GM12875 (cell line): ENCODE results near the gene CUL9.

Source experiments
- H3K4me3 ChIP-seq: one replicate; pipeline ENCODE4 v1.5.1; 2011; ENCODE audit warnings: low read depth, low read length, control low read depth
- TF ChIP-seq, protein P1 (sequence below): IDR thresholded peaks from 2 replicates; pipeline ENCODE4 v1.5.1; 2011; ENCODE audit warnings: low read depth, mild to moderate bottlenecking, control low read depth, inconsistent platforms, low read length, moderate library complexity, borderline replicate concordance; ENCODE audit not compliant: insufficient read depth

The CUL9 gene

DNA sequence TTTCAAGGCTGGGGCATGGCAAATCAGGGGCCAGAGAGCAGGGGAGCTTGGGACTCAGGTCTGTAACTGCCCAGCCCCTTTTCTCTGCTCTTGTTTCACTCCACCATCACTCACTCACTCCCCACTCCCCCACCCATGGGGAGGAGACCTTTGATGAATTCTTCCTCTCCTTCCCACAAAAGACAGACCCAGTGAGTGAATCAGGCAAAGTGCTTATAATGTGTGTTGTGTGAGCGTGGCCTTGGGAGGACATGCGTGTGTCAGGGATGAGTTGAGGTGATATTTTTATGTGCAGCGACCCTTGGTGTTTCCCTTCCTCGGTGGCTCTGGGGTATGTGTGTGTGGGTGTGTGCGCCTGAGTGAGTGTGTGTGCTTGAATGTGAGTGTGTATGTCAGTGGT lies 1.0 kb upstream of the CUL9 start:
- TF ChIP-seq, protein P1, sequence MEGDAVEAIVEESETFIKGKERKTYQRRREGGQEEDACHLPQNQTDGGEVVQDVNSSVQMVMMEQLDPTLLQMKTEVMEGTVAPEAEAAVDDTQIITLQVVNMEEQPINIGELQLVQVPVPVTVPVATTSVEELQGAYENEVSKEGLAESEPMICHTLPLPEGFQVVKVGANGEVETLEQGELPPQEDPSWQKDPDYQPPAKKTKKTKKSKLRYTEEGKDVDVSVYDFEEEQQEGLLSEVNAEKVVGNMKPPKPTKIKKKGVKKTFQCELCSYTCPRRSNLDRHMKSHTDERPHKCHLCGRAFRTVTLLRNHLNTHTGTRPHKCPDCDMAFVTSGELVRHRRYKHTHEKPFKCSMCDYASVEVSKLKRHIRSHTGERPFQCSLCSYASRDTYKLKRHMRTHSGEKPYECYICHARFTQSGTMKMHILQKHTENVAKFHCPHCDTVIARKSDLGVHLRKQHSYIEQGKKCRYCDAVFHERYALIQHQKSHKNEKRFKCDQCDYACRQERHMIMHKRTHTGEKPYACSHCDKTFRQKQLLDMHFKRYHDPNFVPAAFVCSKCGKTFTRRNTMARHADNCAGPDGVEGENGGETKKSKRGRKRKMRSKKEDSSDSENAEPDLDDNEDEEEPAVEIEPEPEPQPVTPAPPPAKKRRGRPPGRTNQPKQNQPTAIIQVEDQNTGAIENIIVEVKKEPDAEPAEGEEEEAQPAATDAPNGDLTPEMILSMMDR: no peak
- H3K4me3 ChIP-seq: no peak overlapping the region

DNA sequence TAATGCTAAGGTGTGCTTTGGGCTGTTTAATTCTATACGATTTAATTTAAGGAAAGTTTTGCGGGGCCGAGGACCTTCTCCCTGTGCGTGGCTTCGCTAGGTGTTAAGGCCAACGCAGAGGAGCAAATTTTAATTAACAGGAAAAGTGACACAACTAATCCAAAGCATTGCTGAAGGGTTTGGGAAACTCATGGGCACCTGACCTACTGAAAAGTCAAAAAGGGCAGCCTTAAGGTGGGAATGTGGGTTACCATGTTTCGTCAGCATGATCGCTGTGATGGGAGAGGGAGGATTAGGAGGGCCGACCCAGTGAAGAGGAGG lies 415 bp upstream of the CUL9 start:
- peak overlapping the region; percentile 65 for H3K4me3 ChIP-seq
- TF ChIP-seq, protein P1: no peak

GRCh38 chr6:43183441-43183840 lies 1.4 kb downstream of the CUL9 start:
- no peak overlapping the region for H3K4me3 ChIP-seq
- TF ChIP-seq, protein P1: no peak

DNA sequence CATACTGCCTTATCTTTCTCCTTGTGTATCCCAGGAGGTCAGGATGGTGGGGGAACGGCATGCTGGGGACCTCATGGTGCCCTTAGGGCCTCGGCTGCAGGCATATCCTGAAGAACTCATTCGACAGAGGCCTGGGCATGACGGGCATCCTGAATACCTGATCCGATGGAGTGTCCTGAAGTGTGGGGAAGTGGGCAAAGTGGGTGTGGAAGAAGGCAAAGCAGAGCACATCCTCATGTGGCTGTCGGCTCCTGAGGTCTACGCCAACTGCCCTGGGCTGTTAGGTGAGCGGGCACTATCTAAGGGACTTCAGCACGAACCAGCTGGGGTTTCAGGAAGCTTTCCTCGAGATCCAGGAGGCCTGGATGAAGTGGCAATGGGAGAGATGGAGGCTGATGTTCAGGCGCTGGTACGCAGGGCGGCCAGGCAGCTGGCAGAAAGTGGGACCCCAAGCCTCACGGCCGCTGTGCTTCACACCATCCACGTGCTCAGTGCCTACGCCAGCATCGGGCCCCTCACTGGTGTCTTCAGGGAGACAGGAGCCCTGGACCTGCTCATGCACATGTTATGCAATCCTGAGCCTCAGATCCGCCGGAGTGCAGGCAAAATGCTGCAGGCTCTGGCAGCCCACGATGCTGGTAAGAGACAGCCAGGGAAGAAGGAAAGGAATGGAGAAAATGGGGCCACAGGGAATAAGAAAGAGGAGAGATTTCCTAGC lies 2.4 kb downstream of the CUL9 start:
- H3K4me3 ChIP-seq: no peak overlapping the region
- TF ChIP-seq, protein P1: no peak

- TF ChIP-seq, protein P1: no peak
These were observed 3.5 kb downstream of the CUL9 start for GRCh38 chr6:43185391-43185985.

DNA sequence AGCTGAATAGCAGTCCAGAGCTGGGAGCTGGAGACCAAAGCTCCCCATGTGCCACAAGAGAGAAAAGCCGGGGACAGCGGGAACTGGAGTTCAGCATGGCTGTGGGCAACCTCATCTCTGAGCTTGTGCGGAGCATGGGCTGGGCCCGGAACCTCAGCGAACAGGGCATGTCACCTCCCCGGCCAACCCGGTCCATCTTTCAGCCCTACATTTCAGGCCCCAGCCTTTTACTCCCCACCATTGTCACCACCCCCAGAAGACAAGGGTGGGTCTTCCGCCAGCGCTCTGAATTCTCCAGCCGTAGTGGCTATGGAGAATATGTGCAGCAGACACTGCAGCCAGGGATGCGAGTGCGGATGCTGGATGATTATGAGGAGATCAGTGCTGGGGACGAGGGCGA lies 4.0 kb downstream of the CUL9 start:
- TF ChIP-seq, protein P1: no peak

More at GRCh38 chr6:43185391-43185985, 3.5 kb downstream of the CUL9 start:
- no peak overlapping the region for H3K4me3 ChIP-seq

DNA sequence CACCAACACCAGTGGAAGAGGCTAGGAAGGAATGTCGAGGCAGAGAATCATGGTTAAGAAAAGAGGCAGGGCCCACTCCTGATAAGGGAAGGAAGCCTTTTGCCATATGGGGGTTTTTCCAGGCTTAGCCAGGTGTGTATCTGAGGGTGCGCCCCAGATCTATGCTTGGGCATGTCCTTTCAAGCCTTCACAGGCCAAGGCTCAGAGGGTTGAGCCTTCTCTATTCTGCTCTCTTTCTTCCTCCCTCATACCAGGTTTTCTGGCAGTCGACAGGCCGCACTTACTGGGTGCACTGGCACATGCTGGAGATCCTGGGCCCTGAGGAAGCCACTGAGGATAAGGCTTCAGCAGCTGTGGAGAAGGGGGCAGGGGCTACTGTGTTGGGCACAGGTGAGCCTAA lies 4.7 kb downstream of the CUL9 start:
- H3K4me3 ChIP-seq: no peak overlapping the region
- TF ChIP-seq, protein P1: no peak

More for the DNA sequence above, 4.0 kb downstream of the CUL9 start:
- H3K4me3 ChIP-seq: no peak overlapping the region
